K562 (cell line): Measurements from ENCODE around the gene LINGO4. TPM values are rescaled to one million over a fixed set of nuclear protein-coding genes. Genes with fewer than 3 reads are reported as not detected.

ENCODE experiments used
- OTX1 ChIP-seq: fragments of 450-650 bp; formaldehyde crosslinking; IDR thresholded peaks from 2 replicates; pipeline ENCODE4 v1.4.0; 2022; ENCODE audit warnings: mild to moderate bottlenecking
- SMARCA4 ChIP-seq: fragments of 450-650 bp; IDR thresholded peaks from 2 replicates; pipeline ENCODE4 v1.6.1; 2016
- ZBTB40 ChIP-seq, 2 experiments: fragments of 450-650 bp in 1 of 2; sonication (generic) in 1 of 2; formaldehyde crosslinking in 1 of 2; IDR thresholded peaks; 2 replicates each; pipeline versions ENCODE4 v1.7.1 to v1.9.0; 2016 to 2022; ENCODE audit warnings: inconsistent platforms in 1 of 2, mild to moderate bottlenecking in 1 of 2, missing genetic modification reagents in 1 of 2
- ZNF134 ChIP-seq: fragments of 250-450 bp; sonication (Bioruptor Pico); conservative IDR thresholded peaks from 2 replicates; pipeline ENCODE4 v1.4.0; 2020
- ZNF280A ChIP-seq: fragments of 450-650 bp; IDR thresholded peaks from 2 replicates; pipeline ENCODE4 v1.6.1; 2018; ENCODE audit warnings: mild to moderate bottlenecking, low read depth; ENCODE audit not compliant: partially characterized antibody
- polyA plus RNA-seq, 8 experiments: library from polyadenylated mRNA; depleted of rRNA in 4 of 8; stranded (reverse) in 5 of 8; unstranded in 3 of 8; fragments of >200 nt; fragmentation: Nextera tagmentation in 2 of 8; fragmentation: Illumina TruSeq in 1 of 8; extraction: Ambion mirVana in 2 of 8; extraction: Trizol in 1 of 8; gene quantifications; 2 replicates each; pipeline versions ENCODE4 v1.2.1 to v1.2.3, GENCODE V29; 2011 to 2014; ENCODE audit warnings: inconsistent platforms in 1 of 8, missing spikeins in 1 of 8
- total RNA-seq, 7 experiments: library from RNA; depleted of rRNA in 6 of 7; stranded (reverse); fragments of >200 nt in 6 of 7; fragmentation: Illumina TruSeq in 2 of 7; extraction: Trizol in 2 of 7; gene quantifications; 2 replicates each; pipeline versions ENCODE4 v1.2.1 to v1.2.3, GENCODE V29; 2011 to 2021; ENCODE audit warnings: low replicate concordance in 1 of 7

The LINGO4 gene
- total and polyA plus RNA-seq, 9 of the 15 experiments (the other 6 are each of a cell fraction or from before 2014, with no cell fraction given): not detected

- TF ChIP-seq ZBTB40 (IDR thresholded peaks at IDR 0.05): 0 out of 2 replicates have a peak, but pooled peaks have one; percentile 21
- no peak for TF ChIP-seq ZBTB40 (CRISPR knock-in tag; IDR thresholded peaks at IDR 0.05)
- TF ChIP-seq OTX1 (CRISPR knock-in tag): 0 out of 2 replicates have a peak, but pooled peaks have one; percentile 12
- no peak for TF ChIP-seq ZNF134 (CRISPR knock-in tag)
- TF ChIP-seq ZNF280A: no peak
- TF ChIP-seq SMARCA4: no peak
- TF ChIP-seq, all 486 proteins: peak for 9
Observed at GRCh38 chr1:151828921-151829320, 23.7 kb upstream of the LINGO4 start (continued).
